Measurements from ENCODE around the gene EIF2AK3.

EIF2AK3 gene

GRCh38 chr2:88622307-88622706 lies 5.0 kb downstream of the EIF2AK3 start:
- TF ChIP-seq, protein P1, sequence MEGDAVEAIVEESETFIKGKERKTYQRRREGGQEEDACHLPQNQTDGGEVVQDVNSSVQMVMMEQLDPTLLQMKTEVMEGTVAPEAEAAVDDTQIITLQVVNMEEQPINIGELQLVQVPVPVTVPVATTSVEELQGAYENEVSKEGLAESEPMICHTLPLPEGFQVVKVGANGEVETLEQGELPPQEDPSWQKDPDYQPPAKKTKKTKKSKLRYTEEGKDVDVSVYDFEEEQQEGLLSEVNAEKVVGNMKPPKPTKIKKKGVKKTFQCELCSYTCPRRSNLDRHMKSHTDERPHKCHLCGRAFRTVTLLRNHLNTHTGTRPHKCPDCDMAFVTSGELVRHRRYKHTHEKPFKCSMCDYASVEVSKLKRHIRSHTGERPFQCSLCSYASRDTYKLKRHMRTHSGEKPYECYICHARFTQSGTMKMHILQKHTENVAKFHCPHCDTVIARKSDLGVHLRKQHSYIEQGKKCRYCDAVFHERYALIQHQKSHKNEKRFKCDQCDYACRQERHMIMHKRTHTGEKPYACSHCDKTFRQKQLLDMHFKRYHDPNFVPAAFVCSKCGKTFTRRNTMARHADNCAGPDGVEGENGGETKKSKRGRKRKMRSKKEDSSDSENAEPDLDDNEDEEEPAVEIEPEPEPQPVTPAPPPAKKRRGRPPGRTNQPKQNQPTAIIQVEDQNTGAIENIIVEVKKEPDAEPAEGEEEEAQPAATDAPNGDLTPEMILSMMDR (IDR thresholded peaks at IDR 0.05; ENCODE audit: low read depth, low read length): no peak
- H3K4me3 ChIP-seq (ENCODE audit: low read depth, low read length): no peak overlapping the region

- H3K4me3 ChIP-seq (ENCODE audit: low read depth, low read length): no peak overlapping the region
Observed at GRCh38 chr2:88621432-88621831, 5.8 kb downstream of the EIF2AK3 start.

GRCh38 chr2:88620015-88620414 lies 7.2 kb downstream of the EIF2AK3 start:
- TF ChIP-seq, protein P1 (IDR thresholded peaks at IDR 0.05; ENCODE audit: low read depth, low read length): no peak
- H3K4me3 ChIP-seq (ENCODE audit: low read depth, low read length): no peak overlapping the region

More at GRCh38 chr2:88621432-88621831, 5.8 kb downstream of the EIF2AK3 start:
- TF ChIP-seq, protein P1 (IDR thresholded peaks at IDR 0.05; ENCODE audit: low read depth, low read length): no peak

DNA sequence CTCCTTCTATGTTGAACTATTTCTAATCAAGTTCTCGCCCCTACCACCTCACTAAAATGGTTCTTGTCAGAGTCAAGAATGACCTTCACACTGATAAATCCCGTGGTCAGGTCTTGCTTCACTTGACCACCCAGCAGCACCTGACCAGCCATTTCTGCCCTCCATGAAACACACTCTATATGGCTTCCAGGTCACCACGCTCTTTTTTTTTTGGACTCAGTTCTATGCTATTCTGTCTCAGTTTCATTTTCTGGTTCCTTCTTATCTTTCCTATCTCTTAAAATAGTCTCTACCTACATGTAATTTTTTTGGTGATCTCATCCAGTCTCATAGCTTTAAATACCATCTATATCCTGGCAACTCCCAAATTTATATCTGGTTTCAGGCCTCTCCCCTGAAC lies 11.4 kb downstream of the EIF2AK3 start:
- H3K4me3 ChIP-seq (ENCODE audit: low read depth, low read length): no peak overlapping the region
- TF ChIP-seq, protein P1 (IDR thresholded peaks at IDR 0.05; ENCODE audit: low read depth, low read length): no peak

- H3K4me3 ChIP-seq (ENCODE audit: low read depth, low read length): no peak overlapping the region
- TF ChIP-seq, protein P1 (IDR thresholded peaks at IDR 0.05; ENCODE audit: low read depth, low read length): no peak
Observed at GRCh38 chr2:88614497-88615157, 12.6 kb downstream of the EIF2AK3 start.

GRCh38 chr2:88613921-88614320 lies 13.3 kb downstream of the EIF2AK3 start:
- TF ChIP-seq, protein P1 (IDR thresholded peaks at IDR 0.05; ENCODE audit: low read depth, low read length): no peak
- no peak overlapping the region for H3K4me3 ChIP-seq (ENCODE audit: low read depth, low read length)

DNA sequence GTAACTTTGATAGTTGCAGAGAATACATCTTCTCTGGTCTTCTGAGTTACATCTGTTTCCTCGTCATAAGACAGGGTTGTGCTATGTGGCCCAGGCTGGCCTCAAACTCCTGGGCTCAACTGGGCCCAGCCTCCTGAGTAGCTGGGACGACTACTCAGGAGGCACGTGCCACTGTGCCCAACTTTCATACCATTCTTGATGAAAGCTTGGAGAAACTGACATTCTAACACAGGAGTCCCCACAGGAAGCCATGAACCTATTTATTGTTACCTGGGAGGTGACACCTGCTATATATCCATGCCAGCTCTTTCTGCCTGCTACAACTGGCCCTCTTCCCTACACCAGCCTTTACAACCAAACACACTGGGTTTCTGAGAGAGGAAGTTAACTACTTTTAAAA lies 19.1 kb downstream of the EIF2AK3 start:
- TF ChIP-seq, protein P1 (IDR thresholded peaks at IDR 0.05; ENCODE audit: low read depth, low read length): no peak
- no peak overlapping the region for H3K4me3 ChIP-seq (ENCODE audit: low read depth, low read length)

All from WI38 (cell line).